Activated CD4-positive, alpha-beta T cell treated with anti-CD3 and anti-CD28 coated beads for 24 hours (primary cell): ENCODE results near the gene APMAP.

Experiments
- DNase-seq, 2 donors: peaks; one replicate each; pipeline ENCODE4 v3.0.0-alpha.2; 2020; ENCODE audit warnings: low read depth in 2 of 2

The APMAP gene

DNA sequence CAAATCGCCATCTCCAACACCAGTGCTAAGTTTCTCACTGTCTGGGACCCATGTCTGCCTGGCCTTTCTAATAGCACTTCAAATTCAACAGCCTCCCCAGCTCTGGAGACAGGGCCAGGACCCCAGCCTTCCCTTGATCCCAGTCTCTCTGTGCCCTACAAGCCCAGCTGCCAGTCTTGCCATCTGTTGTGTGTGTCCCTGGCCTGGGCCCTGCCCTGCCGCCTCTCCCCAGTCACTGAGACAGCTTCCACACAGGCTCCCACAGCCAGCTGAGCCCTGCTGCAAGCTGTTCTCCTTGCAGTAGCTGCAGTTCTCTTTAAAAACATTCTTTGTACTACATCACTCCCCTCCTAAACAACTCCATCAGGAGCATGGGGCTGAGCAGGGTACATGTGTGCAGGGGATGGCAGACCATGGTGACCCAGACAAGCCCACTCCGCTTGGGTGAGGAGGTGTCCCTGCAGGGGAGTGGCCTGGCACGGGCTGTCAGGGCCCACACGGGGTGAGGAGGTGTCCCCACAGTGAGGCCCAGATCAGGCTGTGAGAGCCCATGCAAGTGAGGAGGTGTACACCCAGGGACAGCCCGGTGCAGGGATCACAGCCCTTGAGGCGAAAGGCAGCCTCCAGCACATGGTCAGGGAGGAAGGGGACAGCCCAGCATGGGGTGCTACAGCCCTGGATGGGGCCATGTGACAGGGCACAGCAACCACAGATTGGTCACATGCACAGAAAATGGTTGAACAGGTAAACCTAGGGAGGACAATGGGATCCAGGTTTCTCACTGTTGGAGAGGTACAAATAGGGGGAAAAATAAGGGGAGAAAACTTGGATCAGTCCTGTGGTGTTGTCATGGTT lies 27.3 kb downstream of the APMAP start:
- DNase-seq = no peak

DNA sequence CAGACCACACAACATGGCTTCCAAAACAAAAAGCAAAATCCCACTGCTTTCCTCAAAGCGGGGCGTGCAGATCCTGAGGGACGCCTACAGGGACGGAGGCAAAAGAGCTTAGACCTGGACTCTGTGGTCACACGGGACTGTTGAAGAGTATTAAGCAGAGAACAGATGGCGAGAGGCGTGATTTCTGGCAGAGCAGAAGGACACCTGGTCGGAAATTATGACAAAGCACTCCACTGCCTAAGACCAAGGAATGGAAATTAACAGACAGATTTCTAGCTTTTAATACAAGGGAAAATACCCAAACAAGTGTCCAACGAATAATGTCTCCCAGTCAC lies 28.1 kb downstream of the APMAP start:
- no peak for DNase-seq

DNA sequence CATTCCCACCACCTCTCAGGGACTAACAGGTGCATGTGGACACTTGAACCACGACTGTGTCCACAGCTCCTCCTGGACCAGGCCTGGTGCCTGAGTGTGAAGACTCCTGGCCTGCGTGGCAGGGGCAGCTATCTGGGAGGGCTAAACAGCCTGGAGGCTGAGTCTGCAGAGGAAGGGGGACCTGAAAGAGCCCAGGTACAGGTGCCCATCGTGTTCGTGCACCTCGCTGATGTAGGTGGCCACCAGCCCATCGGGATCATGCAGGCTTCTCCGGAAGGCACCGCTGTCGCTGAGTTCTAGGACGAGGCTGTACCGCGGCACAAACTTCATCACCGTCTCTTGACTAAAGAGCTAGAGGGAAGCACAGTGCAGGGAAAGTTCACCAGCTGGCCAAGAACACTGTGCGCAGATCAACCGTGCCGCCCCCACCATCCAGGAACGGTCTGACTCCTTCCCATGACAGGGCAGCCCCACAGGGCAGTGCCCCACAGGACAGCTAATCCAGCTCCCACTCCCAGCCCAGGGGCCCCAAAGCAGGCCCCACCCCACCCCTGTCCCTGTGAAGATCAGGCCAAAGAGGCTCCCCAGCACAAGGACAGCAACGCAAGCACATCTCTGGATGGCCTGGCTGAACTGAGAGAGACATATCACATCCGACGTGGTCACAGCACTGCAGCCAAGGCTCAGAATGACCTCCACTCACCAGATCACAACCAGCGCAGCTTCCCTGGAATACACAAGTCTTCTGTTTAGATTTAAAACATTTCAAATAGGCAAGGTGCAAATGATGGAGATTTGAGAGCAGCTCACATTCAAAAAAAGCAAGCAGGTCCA lies 28.7 kb downstream of the APMAP start:
- DNase-seq = no peak

DNA sequence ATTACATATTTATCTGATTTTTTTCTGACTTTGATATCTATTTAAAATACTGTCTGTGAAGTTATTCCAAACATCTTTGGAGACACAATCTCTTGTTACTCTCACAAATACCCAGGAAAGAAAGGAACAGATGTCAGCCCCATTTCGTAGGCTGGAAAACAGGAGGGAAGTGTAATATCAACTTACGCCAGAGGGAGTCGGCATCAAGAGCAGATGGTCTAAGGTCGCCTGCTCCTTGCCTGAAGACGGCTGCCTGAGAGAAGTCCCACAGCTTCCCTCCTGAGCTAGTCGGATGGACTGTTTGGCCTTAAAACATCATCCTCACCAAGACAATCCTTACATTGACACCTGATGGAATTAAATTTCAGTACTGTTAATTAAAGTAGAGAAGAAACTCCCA lies 30.0 kb downstream of the APMAP start:
- DNase-seq = no peak

DNA sequence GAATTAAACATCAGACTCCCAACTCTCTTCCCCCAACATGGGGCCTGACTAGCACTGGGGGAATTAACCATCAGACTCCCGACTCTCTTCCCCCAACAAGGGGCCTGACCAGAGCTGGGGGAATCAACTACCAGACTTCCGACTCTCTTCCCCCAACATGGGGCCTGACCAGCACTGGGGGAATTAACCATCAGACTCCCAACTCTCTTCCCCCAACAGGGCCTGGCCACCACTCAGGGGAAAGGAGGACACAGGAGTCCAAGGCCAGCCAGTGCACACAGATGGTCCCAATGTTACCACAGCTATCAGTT lies 30.4 kb downstream of the APMAP start:
- no peak for DNase-seq

DNA sequence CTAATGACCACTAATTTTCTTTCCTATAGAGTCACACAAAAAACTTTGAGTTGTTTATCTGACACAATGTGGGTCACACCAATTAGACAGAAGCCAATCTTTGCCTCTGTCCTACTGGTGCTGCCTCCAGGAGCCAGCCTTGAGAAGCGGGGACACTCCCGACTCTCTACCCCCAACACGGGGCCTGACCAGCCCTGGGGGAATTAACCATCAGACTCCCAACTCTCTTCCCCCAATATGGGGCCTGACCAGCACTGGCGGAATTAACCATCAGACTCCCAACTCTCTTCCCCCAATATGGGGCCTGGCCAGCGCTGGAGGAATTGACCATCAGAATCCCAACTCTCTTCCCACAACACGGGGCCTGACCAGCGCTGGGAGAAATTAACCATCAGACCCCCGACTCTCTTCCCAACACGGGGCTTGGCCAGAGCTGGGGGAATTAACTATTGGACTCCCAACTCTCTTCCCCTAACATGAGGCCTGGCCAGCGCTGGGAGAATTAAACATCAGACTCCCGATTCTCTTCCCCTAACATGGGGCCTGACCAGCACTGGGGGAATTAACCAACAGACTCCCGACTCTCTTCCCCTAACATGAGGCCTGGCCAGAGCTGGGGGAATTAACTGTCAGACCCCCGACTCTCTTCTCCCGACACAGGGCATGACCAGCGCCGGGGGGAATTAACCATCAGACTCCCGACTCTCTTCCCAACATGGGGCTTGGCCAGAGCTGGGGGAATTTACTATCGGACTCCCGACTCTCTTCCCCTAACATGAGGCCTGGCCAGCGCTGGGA lies 31.0 kb downstream of the APMAP start:
- no peak for DNase-seq

DNA sequence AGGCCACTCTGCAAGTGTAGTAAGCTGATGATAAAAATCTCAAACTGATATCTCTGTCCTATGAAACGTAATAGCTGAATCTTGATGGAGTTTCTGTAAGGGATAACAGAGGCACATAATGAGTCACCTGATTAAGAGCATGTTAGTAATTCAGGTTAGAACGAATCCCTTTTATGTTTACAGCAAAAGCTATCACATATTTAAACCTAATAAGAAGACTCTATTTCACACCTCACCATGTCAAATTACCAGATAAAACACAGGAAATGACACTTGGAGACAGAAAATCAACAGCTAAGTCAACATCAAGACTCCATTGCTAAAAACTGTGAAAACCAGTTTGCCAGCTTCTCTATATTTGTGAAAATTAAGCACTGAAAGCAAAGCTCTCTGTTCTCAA lies 31.7 kb downstream of the APMAP start:
- DNase-seq = no peak

DNA sequence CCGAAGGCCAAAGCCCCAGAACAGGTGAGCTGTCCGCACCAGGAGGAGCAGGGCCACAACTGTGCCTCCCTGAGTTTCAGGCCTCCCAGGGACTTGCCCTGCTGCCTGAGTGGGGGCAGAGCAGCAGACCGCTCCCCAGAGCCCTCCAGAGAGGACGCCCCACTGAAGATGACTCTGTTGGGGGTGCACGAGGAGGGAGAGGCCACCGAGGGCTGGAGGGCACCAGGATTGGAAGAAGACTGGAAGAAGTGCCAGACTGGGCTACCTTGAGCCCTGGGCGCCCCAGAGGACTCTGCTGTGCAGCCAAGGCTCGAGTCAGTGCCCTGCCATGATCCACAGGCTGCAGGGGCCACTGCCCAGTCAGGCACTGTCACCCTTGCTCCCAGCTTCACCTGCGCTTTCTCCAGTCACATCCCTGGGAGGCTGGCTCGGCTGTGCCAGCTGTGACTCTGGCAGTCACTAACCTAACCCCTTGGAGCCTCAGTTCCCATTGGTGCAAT lies 32.2 kb downstream of the APMAP start:
- no peak for DNase-seq

DNA sequence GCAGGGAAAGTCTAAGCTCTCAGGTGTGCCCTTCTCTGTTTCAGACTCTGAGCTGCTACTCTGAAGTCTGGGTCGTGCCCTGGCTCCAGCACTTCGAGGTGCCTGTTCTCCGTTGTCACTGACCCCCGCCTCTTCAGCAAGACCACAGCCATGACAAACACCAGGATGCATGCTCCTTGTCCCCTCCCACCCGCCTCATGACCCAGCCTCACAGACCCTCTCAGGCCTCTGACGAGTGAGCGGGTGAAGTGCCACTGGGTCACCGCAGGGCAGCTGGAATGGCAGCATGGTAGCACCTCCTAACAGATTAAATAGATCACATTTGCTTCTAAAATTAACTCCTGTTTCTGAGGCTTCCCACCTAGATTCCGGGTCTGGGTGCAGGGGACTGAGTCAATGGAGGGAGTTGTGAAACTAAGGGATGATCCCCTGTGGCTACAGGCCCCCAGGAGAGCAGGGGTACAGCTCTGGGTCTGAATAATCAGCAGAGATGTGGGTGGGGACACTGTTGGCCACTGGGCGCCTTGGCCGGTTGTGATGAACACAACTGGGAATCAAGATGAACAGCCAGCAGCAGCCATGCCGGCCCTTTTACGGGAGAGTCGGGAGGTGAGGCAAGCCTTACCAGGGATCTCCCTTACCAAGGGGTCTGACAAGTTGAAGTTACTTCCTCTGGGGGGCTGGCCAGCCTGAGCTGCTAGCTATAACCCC lies 32.8 kb downstream of the APMAP start:
- no peak for DNase-seq

DNA sequence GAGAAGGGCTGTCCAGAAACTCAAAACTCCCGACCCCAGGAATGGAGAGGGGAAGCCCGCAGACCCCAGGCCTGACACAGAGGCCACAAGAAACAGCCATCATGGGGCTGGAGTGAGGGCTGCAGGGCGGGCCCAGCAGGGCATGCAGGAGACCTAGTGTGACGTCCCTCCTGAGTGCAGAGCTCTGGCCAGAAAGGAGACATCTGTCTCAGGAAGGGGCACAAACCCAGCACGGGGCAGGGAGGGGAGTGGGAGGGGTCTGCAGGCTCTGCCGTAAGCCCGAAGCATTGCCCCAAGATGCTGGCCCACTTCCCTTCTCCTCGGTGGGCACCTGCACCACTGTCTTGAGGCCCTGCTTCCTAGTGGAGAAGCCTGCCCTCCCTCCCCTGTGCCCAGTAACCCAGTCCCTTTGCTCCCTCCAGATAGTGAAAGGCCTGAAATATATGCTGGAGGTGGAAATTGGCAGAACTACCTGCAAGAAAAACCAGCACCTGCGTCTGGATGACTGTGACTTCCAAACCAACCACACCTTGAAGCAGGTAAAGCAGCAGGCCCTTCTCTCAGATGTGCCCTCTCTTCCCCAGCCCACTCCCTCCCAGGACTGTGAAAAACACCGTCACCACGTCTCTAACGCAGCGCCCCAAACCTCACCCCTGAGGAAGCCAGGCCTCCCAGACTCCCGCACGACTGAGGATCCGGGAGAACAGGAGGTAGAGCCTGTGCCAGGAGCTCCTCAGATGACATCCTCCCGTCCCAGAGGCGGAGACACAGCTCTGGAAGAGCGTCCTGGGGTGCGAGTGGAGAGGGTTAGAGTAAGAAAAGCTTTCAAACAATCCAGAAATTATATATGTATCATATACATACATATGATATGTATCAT lies 33.8 kb downstream of the APMAP start:
- no peak for DNase-seq

DNA sequence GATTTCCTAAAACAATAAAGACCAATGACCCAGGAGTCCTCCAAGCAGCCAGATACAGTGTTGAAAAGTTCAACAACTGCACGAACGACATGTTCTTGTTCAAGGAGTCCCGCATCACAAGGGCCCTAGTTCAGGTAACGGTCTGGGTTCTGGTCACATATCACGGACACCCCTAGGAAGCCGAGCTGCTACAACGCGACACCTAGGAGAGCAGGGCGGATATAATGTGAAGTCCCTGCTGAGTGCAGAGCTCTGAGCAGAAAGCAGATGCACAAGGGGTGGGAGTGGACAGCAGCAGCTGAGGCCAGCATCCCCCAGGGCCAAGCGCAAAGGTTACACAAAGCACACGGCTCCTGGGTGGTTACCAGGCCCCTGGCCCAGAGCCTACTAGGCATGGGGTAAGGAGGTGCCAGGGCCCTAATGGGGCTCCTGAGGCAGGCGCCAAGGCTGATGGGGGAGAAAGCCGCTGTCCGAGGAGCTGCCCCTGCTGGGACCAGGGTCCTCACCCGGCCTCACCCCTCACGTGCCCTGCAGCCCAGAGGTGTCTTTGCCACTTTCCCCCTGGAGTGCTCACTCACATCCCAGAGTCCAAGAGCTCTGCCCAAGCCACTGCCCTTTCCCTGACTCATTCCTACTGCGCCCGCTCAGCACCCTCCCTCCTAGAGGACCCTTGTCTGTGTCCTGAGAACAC lies 35.1 kb downstream of the APMAP start:
- no peak for DNase-seq

DNA sequence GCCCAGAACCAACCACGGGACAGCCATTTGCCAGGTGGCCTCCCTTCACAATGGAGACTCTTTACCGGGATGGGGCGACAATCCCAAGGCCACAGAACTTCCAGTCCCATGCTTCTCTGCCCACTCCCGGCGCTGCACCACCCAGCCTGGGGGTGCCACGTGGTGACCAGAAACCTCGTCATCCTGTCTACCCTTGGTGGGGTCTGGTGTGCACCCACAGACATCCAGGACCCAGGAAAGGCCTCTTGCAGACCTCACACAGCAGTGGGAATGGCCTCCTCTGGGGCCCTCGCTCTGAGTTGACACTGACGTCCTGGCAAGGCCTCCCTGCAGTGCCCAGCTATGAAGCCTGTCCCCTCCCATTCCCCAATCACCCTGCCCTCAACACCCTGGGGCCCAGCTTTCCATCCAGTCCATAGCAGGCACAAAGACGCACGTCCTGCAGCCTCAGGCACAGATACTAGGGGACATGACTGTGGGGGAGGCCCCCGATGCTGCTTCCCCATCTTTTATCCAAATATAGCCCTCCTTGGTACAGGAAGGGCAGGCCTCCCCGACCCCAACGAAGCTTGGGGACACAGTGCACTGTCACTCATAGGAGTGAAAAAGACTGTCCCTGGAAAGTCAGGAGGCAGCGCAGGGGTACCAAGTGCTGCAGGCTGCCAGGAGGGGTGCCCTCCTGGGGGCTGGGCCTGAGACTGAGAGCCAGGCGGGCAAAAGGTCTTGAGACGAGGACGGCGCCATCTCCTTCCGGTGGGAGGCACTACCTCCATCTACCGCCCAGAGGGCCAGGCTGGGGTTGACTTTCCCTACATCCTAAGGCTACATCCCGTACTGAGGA lies 36.3 kb downstream of the APMAP start:
- no peak for DNase-seq

DNA sequence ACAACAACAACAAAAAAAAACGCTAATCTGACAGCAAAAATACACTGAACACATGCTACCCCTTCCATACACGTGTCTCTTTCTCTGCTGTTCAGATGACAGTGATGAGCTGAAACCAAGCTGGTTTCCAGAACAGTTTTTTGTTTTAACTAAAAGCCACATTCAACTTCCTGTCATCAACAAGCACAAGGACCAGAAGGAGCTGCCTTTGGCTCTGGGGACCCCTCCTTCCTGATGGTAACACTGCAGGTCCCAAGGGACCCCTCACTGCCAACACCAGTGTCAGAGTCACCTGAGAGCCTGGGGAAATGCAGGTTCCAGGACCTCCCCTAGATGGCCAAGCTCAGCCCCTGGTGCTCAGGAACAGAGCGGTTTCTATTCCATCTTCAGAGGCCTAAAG lies 37.5 kb downstream of the APMAP start:
- DNase-seq = no peak

DNA sequence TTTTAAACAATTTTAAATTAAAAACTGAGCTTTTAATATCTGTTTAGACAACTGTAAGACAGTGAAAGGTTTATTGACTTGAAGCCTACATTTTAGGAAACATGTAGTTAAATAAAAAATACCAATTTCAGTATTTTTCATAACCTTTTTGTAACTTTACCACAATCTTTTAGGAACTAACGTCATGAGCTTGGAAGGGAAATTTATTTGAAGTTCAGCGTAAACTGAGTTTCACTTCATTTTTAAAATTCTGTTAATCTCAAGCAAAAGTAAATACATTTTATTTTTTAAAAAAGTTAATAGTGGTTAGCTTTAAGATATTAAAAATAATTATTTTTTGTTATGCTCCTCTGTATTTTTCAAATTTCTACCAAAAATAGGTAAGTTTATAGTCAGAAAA lies 38.0 kb downstream of the APMAP start:
- no peak for DNase-seq

DNA sequence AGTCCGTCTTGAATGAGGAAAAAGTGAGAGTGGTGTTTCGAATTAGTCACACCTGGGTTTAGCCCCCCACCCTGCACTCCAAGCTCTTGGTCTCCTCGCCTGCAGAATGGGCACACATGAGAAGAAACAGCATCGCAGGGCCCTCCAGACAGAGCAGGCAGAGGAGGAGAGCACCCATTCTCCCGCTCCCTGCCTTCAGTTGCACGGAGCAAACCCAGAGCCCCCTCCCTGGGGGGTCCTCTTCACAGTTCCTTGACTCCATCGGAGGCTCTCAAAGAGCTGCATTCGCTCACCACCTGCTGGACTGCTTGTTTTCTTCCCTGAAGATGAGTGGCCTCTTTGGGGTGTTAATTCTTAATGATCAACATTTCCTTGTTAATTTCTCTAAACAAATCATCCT lies 38.4 kb downstream of the APMAP start:
- DNase-seq = no peak

DNA sequence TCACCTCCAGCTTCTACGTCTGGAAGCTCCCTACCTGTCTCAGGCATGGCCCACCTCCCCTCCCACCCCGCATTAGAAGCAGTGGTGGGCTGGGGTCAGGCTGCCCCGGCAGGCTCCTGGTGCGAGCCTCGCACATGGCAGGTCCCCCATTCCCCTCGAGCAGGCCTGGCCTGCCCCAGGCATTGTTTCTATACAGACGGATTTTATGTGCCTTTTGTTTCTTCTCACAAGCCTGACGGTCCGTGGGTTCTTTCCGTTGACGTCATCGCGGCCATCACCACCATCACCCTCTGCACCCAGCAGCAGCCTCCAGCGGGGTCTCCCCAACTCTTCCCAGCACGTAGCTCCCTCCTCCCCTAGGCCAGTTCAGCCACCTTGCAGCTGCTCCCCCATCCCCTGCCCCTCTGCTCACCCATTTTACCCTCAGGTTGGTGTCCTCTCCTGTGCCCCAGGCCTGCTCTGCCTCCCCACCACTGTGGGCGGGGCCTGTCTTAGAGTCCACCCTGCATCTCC lies 38.9 kb downstream of the APMAP start:
- DNase-seq = no peak

DNA sequence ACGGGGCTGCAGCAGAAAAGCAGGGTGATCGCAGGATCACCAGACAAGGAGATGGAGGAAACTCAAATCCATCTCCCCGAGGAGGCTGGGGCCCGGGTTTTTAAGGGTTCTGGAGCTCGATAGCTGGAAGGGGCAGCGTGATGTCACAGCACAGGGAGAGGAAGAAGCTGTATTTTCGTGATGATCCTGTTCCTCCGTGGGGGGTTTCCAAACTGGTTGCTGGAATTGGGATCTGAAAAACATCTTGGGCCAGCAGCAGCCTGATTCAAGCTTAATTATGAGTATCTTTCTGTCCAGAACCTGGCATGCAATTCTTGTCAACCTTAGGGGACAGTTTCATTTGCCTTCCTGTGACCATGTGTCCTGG lies 39.4 kb downstream of the APMAP start:
- DNase-seq = no peak

DNA sequence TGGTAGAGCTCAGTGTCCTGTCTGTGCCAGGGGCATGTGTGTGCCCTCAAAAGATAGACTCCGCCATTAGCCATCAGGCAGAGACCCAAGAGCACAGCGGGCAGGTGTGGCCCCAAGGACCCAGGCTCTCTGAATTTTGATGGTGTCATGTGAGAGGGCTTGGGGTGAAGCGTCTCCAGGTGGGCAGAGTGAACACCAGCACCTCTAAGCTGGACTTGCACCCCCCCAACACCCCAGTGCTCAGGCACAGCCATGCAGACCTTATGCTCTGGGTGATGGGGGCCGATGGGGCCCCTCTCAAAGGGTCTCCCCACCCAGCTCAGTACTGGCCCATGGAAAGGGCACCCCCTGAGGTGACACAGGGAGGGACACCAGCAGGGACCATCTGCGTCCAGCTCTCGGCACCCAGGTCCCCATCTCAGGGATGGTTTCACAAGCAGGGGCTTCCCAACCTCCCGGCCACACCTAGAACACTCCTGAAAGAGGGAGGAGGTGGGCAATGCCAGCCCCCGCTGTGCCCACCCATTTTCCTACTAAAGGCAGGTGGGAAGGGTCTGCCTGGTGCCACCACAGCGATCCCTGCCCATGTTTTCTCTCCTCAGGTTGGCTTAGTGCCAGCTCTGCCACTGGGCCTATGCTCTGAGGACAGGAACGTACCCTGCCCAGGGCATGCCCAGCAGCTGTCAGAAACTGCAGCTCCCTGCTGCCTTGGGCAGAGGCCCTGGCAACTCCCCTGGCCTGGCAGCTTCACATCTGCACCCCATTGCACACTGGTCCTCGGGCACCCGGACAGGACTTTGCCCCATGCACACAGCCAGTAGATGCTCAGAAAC lies 40.0 kb downstream of the APMAP start:
- DNase-seq = no peak
